GM18517 (cell line): Measurements from ENCODE around the gene EIF4G3.
"Not testable (repeated sequence)": the region's sequence is repeated elsewhere in the genome, so short reads cannot be mapped to it uniquely, and the experiment has no call there.

Experiments used
- ATAC-seq: cut with Tn5 transposase; IDR thresholded peaks from one replicate; pipeline ENCODE4 v1.9.1; 2021; ENCODE audit warnings: mild to moderate bottlenecking, moderate library complexity; ENCODE audit not compliant: unreplicated experiment

Gene EIF4G3

GRCh38 chr1:21185221-21185731 is 8.6 kb upstream of the EIF4G3 start:
- ATAC-seq = no peak

- ATAC-seq = no peak
Measured at GRCh38 chr1:21184276-21184675, 7.6 kb upstream of the EIF4G3 start.

GRCh38 chr1:21182181-21182731 is 5.6 kb upstream of the EIF4G3 start:
- ATAC-seq = no peak

GRCh38 chr1:21178271-21178670 is 1.6 kb upstream of the EIF4G3 start:
- not testable (repeated sequence) for ATAC-seq

GRCh38 chr1:21175670-21176581 is 771 bp downstream of the EIF4G3 start:
- ATAC-seq = no peak

- no peak for ATAC-seq
Measured at GRCh38 chr1:21175324-21175669, 1.4 kb downstream of the EIF4G3 start.

GRCh38 chr1:21174654-21175323 is 1.9 kb downstream of the EIF4G3 start:
- ATAC-seq = no peak

- no peak for ATAC-seq
Measured at GRCh38 chr1:21174230-21174629, 2.5 kb downstream of the EIF4G3 start.

- ATAC-seq = not testable (repeated sequence)
Measured at GRCh38 chr1:21173096-21173495, 3.6 kb downstream of the EIF4G3 start.

GRCh38 chr1:21170837-21171236 is 5.9 kb downstream of the EIF4G3 start:
- ATAC-seq = not testable (repeated sequence)

- ATAC-seq = no peak
Measured at GRCh38 chr1:21168444-21168843, 8.3 kb downstream of the EIF4G3 start.

- ATAC-seq = no peak
Measured at GRCh38 chr1:21165646-21166045, 11.1 kb downstream of the EIF4G3 start.

GRCh38 chr1:21165076-21165475 is 11.6 kb downstream of the EIF4G3 start:
- ATAC-seq = no peak

GRCh38 chr1:21164266-21164665 is 12.4 kb downstream of the EIF4G3 start:
- no peak for ATAC-seq

- ATAC-seq = no peak
Measured at GRCh38 chr1:21162740-21163464, 13.8 kb downstream of the EIF4G3 start.

- no peak for ATAC-seq
Measured at GRCh38 chr1:21161842-21162241, 14.9 kb downstream of the EIF4G3 start.

GRCh38 chr1:21160263-21160796 is 16.4 kb downstream of the EIF4G3 start:
- no peak for ATAC-seq

GRCh38 chr1:21157868-21158267 is 18.8 kb downstream of the EIF4G3 start:
- ATAC-seq = no peak

GRCh38 chr1:21157054-21157453 is 19.6 kb downstream of the EIF4G3 start:
- ATAC-seq = no peak

- ATAC-seq = no peak
Measured at GRCh38 chr1:21156019-21156418, 20.7 kb downstream of the EIF4G3 start.

GRCh38 chr1:21154717-21155116 is 22.0 kb downstream of the EIF4G3 start:
- no peak for ATAC-seq
